Mucosa of stomach (tissue), 1 donor: Measurements from ENCODE around the gene SH3PXD2B.
A peak's percentile ranks its signal among the peaks of the same experiment; 100 is the strongest.
"Not testable (repeated sequence)": the region's sequence is repeated elsewhere in the genome, so short reads cannot be mapped to it uniquely, and the experiment has no call there.

Source experiments
- H3K27me3 ChIP-seq: one replicate; pipeline ENCODE4 v1.7.0; 2013; ENCODE audit warnings: mild to moderate bottlenecking, low read length; ENCODE audit not compliant: control insufficient read depth, insufficient read depth
- H3K36me3 ChIP-seq: one replicate; pipeline ENCODE4 v1.7.0; 2013; ENCODE audit warnings: low read length; ENCODE audit not compliant: control insufficient read depth, insufficient read depth
- H3K4me1 ChIP-seq: one replicate; pipeline ENCODE4 v1.7.0; 2013; ENCODE audit warnings: mild to moderate bottlenecking, low read length; ENCODE audit not compliant: control insufficient read depth, insufficient read depth
- H3K4me3 ChIP-seq: one replicate; pipeline ENCODE4 v1.7.0; 2013; ENCODE audit warnings: low read length
- H3K9ac ChIP-seq: one replicate; pipeline ENCODE4 v1.7.0; 2013; ENCODE audit warnings: mild to moderate bottlenecking, low read length, moderate library complexity
- H3K9me3 ChIP-seq: one replicate; pipeline ENCODE4 v1.7.0; 2013; ENCODE audit warnings: mild to moderate bottlenecking, low read length, moderate library complexity; ENCODE audit not compliant: control insufficient read depth
- donor health status: Pancreatic carcinoma.

Gene SH3PXD2B

GRCh38 chr5:172353846-172354245 is 100.5 kb downstream of the SH3PXD2B start:
- Histone ChIP-seq H3K9me3 (no peaks in the 10 kb centered on the region), H3K4me3 (no peak overlapping the region), H3K9ac (peak overlapping the region; percentile 6), H3K27me3 (no peaks in the 10 kb centered on the region), H3K36me3 (peaks cover 4% of the 10 kb centered on the region), H3K4me1 (peaks cover 20% of the 10 kb centered on the region)

- Histone ChIP-seq H3K4me1 (peaks cover 22% of the 10 kb centered on the region), H3K9ac (no peak overlapping the region), H3K27me3 (no peaks in the 10 kb centered on the region), H3K36me3 (no peaks in the 10 kb centered on the region), H3K9me3 (no peaks in the 10 kb centered on the region), H3K4me3 (no peak overlapping the region)
These were observed 101.0 kb downstream of the SH3PXD2B start for GRCh38 chr5:172353271-172353812.

- peaks cover 29% of the 10 kb centered on the region for H3K4me1 ChIP-seq
- not testable (repeated sequence) for H3K4me3 ChIP-seq, H3K27me3 ChIP-seq, H3K9me3 ChIP-seq, H3K9ac ChIP-seq, H3K36me3 ChIP-seq
These were observed 101.8 kb downstream of the SH3PXD2B start for GRCh38 chr5:172352526-172352925.

- no peaks in the 10 kb centered on the region for H3K9me3 ChIP-seq
- H3K36me3 ChIP-seq = no peaks in the 10 kb centered on the region
- peaks cover 29% of the 10 kb centered on the region for H3K4me1 ChIP-seq
- H3K4me3 ChIP-seq = no peak overlapping the region
- no peak overlapping the region for H3K9ac ChIP-seq
- H3K27me3 ChIP-seq = no peaks in the 10 kb centered on the region
These were observed 103.0 kb downstream of the SH3PXD2B start for GRCh38 chr5:172351240-172351778.

- no peaks in the 10 kb centered on the region for H3K36me3 ChIP-seq
- H3K4me1 ChIP-seq = peaks cover 29% of the 10 kb centered on the region
- H3K4me3 ChIP-seq = no peak overlapping the region
- H3K9me3 ChIP-seq = no peaks in the 10 kb centered on the region
- H3K27me3 ChIP-seq = no peaks in the 10 kb centered on the region
- no peak overlapping the region for H3K9ac ChIP-seq
These were observed 103.8 kb downstream of the SH3PXD2B start for GRCh38 chr5:172350212-172351181.

GRCh38 chr5:172348733-172349132 is 105.6 kb downstream of the SH3PXD2B start:
- not testable (repeated sequence) for H3K4me3 ChIP-seq, H3K9me3 ChIP-seq, H3K27me3 ChIP-seq, H3K9ac ChIP-seq, H3K36me3 ChIP-seq
- H3K4me1 ChIP-seq = peaks cover 17% of the 10 kb centered on the region

- no peak overlapping the region for H3K4me3 ChIP-seq
- H3K36me3 ChIP-seq = no peaks in the 10 kb centered on the region
- no peaks in the 10 kb centered on the region for H3K9me3 ChIP-seq
- H3K9ac ChIP-seq = no peak overlapping the region
- no peaks in the 10 kb centered on the region for H3K27me3 ChIP-seq
- peaks cover 14% of the 10 kb centered on the region for H3K4me1 ChIP-seq
These were observed 106.2 kb downstream of the SH3PXD2B start for GRCh38 chr5:172348084-172348483.

GRCh38 chr5:172347496-172348052 is 106.8 kb downstream of the SH3PXD2B start:
- H3K9me3 ChIP-seq = no peaks in the 10 kb centered on the region
- H3K9ac ChIP-seq = no peak overlapping the region
- no peaks in the 10 kb centered on the region for H3K36me3 ChIP-seq
- no peaks in the 10 kb centered on the region for H3K27me3 ChIP-seq
- no peak overlapping the region for H3K4me3 ChIP-seq
- peaks cover 14% of the 10 kb centered on the region for H3K4me1 ChIP-seq

- no peaks in the 10 kb centered on the region for H3K27me3 ChIP-seq
- no peak overlapping the region for H3K4me3 ChIP-seq
- H3K36me3 ChIP-seq = no peaks in the 10 kb centered on the region
- no peaks in the 10 kb centered on the region for H3K9me3 ChIP-seq
- H3K4me1 ChIP-seq = peaks cover 14% of the 10 kb centered on the region
- no peak overlapping the region for H3K9ac ChIP-seq
These were observed 108.4 kb downstream of the SH3PXD2B start for GRCh38 chr5:172345881-172346280.

- H3K27me3 ChIP-seq = no peaks in the 10 kb centered on the region
- H3K4me3 ChIP-seq = no peak overlapping the region
- no peaks in the 10 kb centered on the region for H3K36me3 ChIP-seq
These were observed 109.4 kb downstream of the SH3PXD2B start for GRCh38 chr5:172344855-172345409.

GRCh38 chr5:172343741-172344140 is 110.6 kb downstream of the SH3PXD2B start:
- H3K36me3 ChIP-seq = no peaks in the 10 kb centered on the region
- H3K9me3 ChIP-seq = no peaks in the 10 kb centered on the region
- no peak overlapping the region for H3K9ac ChIP-seq
- peaks cover 14% of the 10 kb centered on the region for H3K4me1 ChIP-seq
- no peak overlapping the region for H3K4me3 ChIP-seq
- no peaks in the 10 kb centered on the region for H3K27me3 ChIP-seq

More at GRCh38 chr5:172344855-172345409, 109.4 kb downstream of the SH3PXD2B start:
- Histone ChIP-seq H3K9me3 (no peaks in the 10 kb centered on the region), H3K4me1 (peaks cover 14% of the 10 kb centered on the region), H3K9ac (no peak overlapping the region)

- Histone ChIP-seq H3K36me3 (no peaks in the 10 kb centered on the region), H3K9ac (no peak overlapping the region), H3K9me3 (no peaks in the 10 kb centered on the region), H3K4me1 (peaks cover 8% of the 10 kb centered on the region), H3K4me3 (no peak overlapping the region), H3K27me3 (no peaks in the 10 kb centered on the region)
These were observed 111.4 kb downstream of the SH3PXD2B start for GRCh38 chr5:172342918-172343317.
